Stimulated activated CD8-positive, alpha-beta memory T cell treated with anti-CD3 and anti-CD28 coated beads, Interleukin-7, amount 100 ng/mL, for 24 hours (primary cell): Measurements from ENCODE around the gene NOTUM.

Experiments
- DNase-seq: peaks from one replicate; pipeline ENCODE4 v3.0.0-alpha.2; 2020; ENCODE audit warnings: low read depth

NOTUM gene

DNA sequence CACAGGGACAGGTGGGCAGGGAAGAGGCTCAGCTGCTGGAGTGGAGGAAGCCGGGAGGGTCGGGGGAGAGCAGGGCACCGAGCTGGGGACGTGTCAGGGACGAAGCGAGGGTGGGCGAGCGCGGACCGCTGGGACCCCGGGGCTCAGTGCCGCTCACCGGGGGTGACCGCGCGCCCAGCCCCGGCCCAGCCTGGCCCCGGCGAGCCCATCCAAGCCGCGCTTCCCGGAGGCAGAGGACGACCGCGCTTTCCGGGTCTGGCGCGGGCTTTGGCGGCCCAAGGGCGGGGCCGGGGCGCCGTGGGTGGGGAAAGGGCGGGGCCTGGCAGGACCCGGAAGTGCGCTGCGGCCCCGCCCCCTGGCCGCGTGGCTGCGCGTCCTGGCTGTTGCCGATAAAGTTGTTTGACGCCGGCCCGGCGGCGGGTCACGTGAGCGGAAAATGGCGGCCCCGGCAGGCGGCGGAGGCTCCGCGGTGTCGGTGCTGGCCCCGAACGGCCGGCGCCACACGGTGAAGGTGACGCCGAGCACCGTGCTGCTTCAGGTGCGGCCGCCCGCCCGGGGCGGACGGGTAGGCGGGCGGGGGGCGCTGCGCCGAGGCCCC is 16.3 kb upstream of the NOTUM start, which contains the start of gene ASPSCR1:
ASPSCR1 (plus strand) TSS at position 419 of the 598 bp plus-strand sequence; CDS start at position 437, 18 bp downstream.
- peak; percentile 68 for DNase-seq

DNA sequence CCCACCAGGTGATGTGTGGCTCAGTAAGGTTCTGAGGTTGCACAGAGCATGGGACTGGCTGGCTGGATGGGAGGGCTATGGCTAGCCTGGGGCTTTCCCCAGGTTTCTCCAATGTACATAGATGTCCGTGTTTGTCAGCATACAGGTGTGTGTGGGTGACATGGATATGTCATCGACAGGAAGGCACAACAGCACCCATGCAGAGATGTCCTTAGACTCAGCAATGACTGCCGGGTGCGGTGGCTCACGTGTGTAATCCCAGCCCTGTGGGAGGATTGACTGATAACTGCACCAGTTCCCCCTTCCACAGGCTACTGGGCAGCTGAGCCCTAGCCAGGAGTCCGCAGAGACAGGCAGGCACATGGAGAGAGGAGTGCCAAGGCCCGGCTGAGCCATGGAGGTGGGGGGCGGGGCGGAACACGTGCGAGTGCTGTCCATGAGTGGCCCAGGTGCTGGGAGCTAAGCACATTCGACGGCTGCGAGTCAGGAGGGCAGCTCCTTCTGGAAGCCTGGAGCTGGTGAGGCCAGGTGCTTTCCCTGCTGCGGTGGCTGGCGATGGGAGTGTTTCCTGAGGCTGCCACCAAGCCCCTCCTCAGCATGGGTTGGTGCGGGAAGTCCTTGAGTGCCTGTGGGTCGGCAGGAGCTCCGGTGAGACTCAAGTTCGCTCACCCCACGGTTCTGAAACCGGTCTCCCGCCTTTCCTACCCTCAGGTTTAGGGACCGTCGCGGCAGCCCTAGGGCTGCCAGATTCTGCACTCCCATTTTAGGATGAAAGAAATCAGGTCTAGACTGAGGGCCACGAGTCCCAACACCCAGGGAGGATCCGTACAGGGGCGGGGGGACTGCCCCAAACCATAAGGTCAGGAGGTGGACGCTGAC is 15.6 kb upstream of the NOTUM start:
- DNase-seq, result peak; percentile 14

DNA sequence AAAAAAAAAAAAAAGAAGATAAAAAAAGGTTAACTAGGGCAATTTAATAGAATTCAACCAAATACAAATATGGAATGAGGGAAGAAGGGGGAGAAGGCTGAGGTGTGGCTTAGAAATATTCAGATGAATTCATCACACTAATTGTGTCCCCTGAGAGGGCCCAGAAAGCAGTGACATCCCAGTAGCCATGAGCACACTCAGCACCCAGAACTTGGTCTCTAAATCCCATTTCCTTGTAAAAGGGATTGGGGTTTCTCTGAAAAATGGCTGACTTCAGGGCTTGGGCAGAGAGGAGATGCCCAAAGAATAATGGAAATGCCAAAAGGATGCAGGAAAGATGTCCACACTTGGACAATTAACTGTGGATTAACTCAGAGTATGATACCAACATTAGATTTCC is 12.4 kb upstream of the NOTUM start:
- DNase-seq, result no peak

DNA sequence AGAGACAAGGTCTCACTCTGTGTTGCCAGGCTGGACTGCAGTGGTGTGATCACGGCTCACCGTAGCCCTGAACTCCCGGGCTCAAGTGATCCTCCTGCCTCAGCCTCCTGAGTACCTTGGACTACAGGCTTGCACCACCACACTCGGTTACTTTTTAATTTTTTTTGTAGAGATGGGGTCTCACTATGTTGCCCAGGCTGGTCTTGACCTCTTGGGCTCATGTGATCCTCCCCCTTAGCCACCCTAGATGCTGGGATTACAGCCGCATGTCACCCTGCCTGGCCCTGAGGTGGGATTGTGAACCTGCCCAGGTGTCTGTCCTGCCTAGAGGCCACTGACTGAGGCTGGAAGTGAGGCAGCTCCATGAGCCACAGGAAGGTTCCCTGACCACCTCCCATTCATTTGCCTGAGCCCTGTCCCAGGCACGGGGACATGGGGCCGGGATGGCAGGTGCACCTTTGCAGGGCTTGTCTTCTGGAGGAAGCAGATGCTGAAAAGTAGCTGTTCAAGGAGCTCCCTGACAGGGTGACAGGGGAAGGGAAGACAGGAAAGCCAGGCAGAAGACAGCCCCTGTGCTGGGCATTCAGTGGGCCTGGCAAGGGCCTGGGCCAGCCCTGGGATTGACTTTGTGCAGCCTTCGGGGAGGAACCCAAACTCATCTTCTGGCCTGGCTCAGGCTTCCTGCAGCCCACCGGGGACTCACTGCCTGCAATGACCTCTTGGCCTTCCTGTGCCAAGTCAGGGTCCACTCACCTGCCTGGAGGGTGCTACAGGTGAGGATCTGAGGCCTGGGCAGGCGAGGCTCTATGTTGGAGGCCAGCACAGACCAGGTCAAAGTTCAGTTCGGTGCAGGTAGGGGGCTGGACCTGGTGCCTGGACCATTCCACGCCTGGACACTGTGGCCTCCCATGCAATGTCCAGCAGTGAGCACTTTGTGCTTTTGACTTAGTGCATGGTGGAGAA is 8.1 kb upstream of the NOTUM start:
- no peak for DNase-seq

DNA sequence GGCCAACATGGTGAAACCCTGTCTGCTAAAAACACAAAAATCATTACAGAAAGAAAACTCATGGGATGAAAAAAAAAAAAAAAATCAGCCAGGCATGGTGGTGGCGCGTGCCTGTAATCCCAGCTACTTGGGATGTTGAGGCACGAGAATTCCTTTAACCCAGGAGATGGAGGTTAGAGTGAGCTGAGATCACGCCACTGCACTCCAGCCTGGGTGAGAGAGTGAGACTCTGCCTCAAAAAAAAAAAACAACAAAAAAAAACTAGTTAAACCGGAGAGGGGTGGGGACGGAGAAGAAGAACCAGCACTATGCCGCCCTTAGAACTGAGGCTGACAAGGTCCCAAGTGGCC is 7.4 kb upstream of the NOTUM start:
- no peak for DNase-seq

DNA sequence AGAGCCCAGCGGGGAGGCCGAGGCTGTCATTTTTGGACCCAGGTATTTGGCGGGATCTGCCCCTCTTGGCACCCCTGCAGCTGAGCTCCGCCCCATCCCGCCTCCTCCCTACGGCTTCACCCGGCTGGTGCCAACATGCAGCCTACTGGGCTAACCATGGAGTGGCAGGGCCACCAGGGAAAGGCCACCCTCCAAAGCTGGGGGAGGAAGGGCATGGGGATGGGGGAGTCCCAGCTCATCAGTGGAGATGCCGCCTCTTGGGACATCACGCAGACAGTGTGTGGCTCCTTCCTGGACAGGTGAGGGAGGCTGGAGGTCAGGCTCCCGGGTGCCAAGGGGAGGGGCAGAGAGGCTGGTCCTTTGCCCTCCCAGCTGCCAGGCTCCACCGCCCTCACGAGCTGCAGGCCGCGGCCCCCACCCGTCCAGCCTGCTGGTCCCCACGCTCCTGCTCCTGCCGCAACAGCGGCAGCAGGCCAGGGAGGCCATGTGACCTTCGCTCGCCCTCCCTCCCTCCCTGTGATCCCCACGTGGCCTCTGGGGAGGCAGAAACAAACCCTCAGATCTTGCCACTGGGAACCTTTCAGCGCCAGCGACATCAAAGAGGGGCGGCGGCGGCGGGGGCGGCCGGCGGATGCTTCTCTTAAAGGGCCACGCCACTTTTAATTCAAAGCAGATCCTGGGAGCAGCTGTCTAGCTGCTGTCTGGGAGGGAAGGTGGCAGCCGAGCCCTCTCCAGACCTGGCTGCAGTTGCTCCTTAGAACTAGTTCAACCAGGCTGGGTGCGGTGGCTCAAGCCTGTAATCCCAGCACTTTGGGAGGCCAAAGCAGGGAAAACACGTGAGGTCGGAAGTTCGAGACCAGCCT is 6.8 kb upstream of the NOTUM start:
- peak; percentile 71 for DNase-seq

DNA sequence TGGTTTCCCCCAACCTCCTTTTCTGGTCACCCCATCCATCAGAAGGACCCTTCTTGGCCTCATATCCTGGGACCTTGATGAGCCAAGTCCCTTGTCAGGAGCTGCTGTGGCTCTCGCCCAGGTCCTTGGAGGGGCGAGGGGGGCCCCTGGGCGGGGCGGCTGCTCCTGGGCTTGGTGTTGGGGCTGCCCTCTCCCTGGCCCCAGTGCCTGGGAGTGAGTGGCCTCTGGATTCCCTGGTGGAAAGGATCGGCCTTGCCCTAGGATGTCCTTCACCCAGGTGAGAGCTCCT is 6.2 kb upstream of the NOTUM start:
- no peak for DNase-seq

DNA sequence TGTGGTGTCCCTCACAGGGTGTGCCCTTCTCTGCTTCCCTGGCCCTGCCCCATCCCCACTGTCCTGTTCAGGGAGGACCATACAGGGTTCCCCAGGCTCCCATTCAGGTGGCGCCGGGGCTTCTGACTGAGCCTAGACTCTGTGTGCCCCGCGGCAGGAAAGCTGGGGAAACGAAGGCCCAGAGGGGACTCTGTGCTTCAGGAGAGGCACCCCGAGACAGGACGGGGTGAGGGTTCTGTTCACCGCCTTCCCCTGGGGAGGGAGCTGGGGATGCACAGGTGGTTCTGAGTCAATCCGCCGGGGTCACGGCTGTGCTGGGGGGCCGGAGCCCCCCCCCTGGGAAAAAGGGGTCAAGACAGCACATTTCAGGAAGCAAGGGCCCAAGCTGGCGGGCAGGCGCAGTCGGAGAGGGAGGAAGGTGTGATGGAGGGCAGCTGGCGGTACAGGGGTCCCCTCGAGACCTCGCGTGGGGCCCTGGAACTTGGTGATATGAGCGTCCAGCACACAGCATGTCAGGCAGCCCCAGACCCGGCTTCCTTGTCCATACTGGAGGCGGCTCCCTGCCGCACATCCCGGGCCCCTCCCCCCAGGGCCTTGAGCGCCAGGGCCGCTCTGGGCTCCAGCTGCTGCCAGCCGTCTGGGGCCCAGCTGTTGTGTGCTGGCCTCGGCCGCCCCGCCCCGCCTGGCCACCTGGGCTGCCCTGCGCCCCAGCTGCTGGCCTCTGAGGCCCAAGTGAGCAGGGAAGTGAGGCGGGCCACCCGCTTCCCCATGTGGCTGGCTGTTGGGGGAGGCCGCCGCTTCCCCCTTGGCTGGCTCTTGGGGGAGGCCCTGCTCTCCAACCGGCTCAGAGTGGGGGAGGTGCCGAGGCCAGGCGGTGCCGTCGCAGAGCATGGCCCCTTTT is 5.6 kb upstream of the NOTUM start:
- no peak for DNase-seq

DNA sequence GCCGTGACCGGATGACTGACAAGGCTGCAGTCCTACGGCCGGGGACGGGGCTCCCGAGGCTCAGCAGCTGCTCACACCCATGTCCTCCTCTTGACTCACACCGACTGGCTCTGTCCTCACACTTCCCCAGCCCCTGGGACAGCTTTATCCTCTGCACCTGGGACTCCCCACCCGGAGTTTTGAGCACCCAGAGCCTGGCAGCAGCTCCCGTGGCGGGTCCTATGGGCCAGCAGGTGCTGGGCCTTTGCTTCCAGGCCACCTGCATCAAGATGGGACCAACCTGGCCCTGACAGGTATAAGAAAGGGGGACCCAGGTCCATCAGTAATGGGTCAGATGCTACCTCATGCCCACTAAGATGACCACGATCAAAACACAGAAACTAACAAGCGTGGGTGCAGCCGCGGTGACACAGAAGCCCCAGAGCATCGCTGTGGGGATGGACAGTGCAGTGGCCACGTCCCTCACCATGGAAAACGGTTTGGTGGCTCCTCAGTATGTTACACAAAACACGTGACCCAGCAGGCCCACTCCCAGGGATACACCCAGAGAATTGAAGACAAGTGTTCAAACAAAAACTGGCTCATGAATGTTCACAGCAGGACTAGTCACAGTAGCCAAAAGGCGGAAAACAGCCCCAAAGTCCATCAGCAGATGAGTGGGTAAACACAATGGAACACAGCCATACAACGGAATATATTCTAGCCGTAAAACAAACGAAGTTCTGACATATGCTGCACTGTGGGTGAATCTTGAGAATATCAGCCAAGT is 3.3 kb upstream of the NOTUM start:
- DNase-seq, result no peak

DNA sequence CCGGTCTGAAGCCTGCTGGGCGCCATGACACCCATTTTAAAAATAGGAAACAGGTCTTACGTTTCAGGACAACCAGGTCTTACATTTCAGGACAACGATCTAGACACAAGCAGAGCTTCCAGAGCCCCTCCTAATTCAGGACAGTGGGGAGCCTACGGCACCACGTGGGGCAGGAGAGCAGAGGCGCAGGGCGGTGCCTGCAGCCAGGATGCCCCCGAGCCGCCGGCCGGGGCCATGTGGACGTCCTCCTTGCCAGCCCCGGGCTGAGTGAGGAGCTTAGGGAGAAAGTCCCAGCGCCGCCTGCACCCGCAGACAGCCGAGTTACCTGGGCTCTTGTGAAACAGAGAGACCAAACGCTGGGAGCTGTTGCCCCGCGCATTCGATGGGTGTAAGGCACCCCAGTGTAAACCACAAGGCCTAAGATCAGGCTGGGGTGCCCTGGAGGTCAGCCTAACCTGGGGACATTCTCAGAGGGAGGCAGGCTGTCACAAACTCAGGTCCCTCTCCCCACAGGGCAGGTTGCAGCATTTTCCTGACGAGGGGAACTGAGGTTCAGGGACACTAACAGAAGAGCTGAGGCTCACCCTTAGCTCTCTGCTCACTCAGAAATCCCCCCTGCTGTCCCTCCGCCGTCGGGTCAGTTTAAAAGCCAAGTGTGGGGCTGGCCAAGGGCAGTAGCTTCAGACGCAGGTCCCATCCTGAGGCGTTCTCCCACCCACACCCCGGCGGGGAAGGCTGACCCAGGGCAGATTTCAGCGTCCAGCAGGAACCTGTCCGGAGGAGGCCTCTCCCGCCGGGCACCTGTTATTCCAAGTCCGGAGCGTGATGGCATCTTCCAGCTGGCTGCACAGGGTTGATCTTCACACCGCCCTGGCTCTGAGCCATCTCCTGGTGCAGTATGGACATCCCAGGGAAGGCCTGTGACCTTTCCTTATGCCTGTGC is 1.8 kb upstream of the NOTUM start:
- no peak for DNase-seq

DNA sequence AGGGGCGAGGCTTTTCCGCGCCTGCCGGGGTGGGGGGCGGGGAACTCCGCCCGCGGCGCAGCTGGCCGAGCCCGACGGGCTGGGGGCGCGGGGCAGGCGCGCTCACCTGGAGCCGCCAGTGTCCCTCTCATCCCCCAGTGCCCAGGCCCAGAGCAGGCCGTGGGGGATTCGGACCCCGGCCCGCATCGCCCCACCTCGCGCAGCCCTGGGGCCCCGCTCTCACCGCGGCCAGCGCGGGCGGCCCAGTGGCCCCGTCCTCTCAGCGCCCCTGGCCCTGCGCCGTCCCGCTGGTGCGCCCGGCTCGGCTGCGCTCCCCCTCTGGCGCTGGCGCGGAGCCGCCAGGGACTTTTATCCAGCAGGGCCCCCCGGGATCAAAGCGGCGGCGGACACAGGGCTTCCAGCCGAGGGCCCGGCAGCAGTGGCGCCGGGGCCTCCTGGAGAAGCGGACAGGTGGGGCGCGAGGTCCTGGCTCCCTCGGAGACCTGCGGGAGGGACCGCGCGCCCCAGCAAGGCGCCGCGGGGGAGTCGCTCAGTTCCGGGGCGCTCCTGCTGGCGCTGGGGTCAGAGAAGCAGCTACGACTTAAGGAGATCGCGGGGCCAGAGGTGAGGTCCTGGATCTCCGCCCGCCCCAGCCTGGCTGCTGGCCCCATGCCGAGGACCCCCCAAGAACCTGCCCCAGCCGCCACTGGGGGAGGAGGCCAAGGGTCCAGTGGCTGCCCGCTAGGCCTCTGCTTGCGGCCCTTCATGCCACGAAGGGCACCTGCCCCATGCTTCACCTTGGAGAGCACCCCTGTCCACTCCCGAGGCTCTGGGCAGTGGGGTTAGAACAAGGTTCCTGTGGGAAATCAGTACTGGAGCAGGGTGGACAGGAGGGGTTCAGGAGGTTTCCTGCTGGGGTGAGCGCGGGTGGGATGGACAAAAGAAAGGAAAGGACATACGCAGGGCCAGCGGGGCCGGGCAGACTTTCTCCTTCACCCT is 823 bp upstream of the NOTUM start:
- no peak for DNase-seq

DNA sequence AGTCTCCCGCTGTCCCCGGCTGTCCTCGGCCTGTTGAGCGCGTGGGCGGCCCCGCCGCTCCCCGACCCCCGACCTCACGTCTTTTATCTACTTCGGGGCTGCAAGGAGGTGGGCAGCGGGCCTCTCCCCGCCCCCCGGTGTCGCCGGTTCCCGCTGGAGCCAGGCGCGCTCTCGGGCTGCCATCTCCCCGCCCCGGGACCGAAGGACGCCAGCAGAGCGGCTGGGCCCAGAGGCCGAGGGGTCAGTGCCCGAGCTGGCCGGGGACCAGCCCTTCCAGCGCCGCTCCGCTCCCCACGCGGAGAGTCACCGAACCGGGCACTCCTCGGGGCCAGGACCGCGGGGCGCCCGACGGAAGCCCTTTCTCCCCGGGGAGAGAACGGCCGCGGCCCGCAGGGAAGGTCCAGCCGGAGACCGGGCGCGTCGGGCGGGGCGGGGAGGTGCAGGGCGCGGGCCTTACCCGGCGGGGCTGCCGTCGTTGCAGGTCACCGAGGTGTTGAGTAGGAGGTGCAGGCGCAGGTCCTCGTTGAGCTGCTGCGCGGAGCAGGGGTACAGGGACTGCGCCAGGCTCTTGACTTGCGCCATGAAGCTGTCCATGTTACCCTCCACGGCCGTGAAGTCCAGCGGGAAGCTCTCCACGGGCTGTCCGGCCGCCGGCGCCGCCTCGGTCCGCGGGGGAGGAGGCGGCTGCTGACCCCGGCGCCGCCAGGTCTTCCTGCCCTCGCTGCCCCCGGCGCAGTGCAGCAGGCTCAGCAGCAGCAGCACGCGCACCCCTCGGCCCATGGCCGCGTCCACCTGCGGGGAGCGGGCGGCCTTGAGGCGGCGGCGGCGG is 643 bp downstream of the NOTUM start:
- no peak for DNase-seq

DNA sequence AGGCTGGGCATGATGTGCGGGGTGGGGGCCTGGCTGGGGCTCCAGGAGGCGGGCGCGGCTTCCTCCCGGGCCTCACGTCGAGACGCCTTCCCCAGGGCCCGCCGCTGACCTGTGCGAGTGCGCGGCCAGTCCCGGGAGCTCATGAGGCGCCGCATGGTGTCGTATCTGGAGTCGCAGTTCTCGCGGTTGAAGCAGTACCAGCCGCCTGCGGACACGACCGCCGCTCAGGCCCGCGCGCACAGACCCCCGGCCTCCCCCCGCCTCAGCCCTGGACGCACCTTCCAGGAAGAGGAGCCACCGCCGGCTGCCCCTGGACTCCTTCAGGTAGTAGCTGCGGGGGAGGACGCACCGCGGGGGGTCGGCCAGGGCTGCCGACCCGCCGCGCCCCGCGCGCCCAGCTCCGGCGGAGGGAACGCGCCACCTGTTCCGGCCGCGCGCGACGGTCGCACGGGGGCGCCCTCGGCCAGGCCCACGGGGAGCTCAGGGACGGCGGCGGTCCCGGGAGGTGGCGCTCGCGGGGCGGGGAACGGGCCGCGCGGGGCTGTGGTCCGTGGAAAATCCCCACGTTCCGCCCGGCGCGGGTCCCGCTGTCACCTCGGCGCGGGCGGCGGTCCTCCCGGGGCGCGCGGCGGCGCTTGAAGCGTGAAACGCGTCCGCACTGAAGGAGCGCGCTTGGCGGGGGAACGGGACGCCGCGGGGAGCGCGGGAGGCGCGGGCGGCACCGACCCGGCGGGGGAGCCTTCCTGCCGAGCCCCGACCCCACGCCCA is 1.4 kb downstream of the NOTUM start:
- peak; percentile 56 for DNase-seq

DNA sequence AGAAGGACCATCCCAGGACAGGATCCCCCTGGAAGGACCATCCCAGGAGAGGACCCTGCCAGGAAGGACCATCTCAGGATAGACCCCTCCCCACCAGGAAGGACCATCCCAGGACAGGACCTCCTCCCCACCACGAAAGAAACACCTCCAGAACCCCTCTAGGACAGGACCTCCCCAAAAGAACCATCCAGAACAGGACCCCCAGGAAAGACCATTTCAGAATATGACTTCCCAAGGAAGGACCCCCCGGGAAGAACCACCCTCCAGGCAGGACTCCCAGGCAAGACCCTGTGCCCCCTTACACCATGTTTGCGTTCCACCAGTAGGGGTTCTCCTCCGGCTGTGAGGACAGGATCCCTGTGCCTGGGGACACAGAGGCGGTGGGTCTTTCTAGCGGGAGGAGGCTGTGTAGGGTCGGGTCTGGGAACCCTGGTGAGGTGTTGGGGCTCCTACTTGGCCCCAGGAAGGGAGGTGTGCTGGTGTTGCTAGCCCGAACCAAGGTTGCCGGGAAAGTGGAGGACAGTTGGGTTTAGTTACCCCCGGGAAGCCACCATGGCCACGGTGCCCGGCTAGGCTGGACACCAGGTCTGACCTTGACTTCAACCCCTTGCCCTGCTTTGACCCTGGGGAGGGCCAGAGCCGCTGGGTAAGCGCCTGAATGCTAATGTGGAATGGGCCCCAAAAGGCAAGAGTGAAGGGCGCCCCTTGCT is 2.2 kb downstream of the NOTUM start:
- DNase-seq, result no peak
